Mesenchymal stem cell (in vitro differentiated cells and primary cell): ENCODE data around the gene TPM3.

Experiments used
- DNase-seq: peaks from one replicate; pipeline ENCODE4 v3.0.0-alpha.2; 2013
- H2AFZ ChIP-seq: one replicate; pipeline ENCODE4 v1.6.1; 2013; ENCODE audit warnings: low read depth, mild to moderate bottlenecking, control low read depth, inconsistent platforms, low read length, moderate library complexity
- H2AK5ac ChIP-seq: 2 replicates; pipeline ENCODE4 v1.6.1; 2013; ENCODE audit warnings: low read length, moderate library complexity, mild to moderate bottlenecking, inconsistent platforms; ENCODE audit not compliant: severe bottlenecking
- H2BK120ac ChIP-seq: one replicate; pipeline ENCODE4 v1.6.1; 2013; ENCODE audit warnings: low read depth, mild to moderate bottlenecking, inconsistent platforms, low read length, moderate library complexity
- H2BK12ac ChIP-seq, 2 experiments: one replicate each; pipeline ENCODE4 v1.6.1; 2013; ENCODE audit warnings: inconsistent platforms in 2 of 2, low read length in 2 of 2, mild to moderate bottlenecking in 2 of 2, moderate library complexity in 2 of 2, control low read depth in 1 of 2
- H2BK15ac ChIP-seq: one replicate; pipeline ENCODE4 v1.6.1; 2013; ENCODE audit warnings: mild to moderate bottlenecking, low read depth, inconsistent platforms; ENCODE audit not compliant: poor library complexity, severe bottlenecking
- H2BK5ac ChIP-seq: 2 replicates; pipeline ENCODE4 v1.6.1; 2013; ENCODE audit warnings: low read depth, mild to moderate bottlenecking, low read length, control low read depth, inconsistent platforms; ENCODE audit not compliant: poor library complexity, severe bottlenecking
- H3K14ac ChIP-seq, 2 experiments: one replicate each; pipeline ENCODE4 v1.6.1; 2013; ENCODE audit warnings: inconsistent platforms in 2 of 2, low read length in 2 of 2, control low read depth in 1 of 2, mild to moderate bottlenecking in 1 of 2, moderate library complexity in 1 of 2
- H3K18ac ChIP-seq, 2 experiments: one replicate each; pipeline ENCODE4 v1.6.1; 2013; ENCODE audit warnings: inconsistent platforms in 2 of 2, low read length in 2 of 2, control low read depth in 1 of 2, low read depth in 1 of 2, mild to moderate bottlenecking in 1 of 2
- H3K23ac ChIP-seq, 2 experiments: one replicate each; pipeline ENCODE4 v1.6.1; 2013; ENCODE audit warnings: inconsistent platforms in 2 of 2, low read length in 2 of 2, mild to moderate bottlenecking in 2 of 2, moderate library complexity in 2 of 2, control low read depth in 1 of 2
- H3K27ac ChIP-seq: 2 replicates; pipeline ENCODE4 v1.5.1; 2013; ENCODE audit warnings: mild to moderate bottlenecking, moderate library complexity, low read length, control low read depth, inconsistent platforms; ENCODE audit not compliant: poor library complexity, severe bottlenecking
- H3K27me3 ChIP-seq, 2 experiments: 2 replicates each; pipeline versions ENCODE4 v1.6.1 to v1.7.0; 2013; ENCODE audit warnings: low read length in 2 of 2, mild to moderate bottlenecking in 2 of 2, moderate library complexity in 2 of 2, control low read depth in 1 of 2, inconsistent platforms in 1 of 2; ENCODE audit not compliant: control insufficient read depth in 1 of 2, insufficient read depth in 1 of 2
- H3K36me3 ChIP-seq, 2 experiments: 2 replicates each; pipeline versions ENCODE4 v1.6.1 to v1.7.0; 2013; ENCODE audit warnings: low read length in 2 of 2, control low read depth in 1 of 2, inconsistent platforms in 1 of 2, low read depth in 1 of 2, mild to moderate bottlenecking in 1 of 2; ENCODE audit not compliant: insufficient read depth in 2 of 2, control insufficient read depth in 1 of 2
- H3K4ac ChIP-seq, 2 experiments: one replicate each; pipeline ENCODE4 v1.6.1; 2013; ENCODE audit warnings: inconsistent platforms in 2 of 2, low read length in 2 of 2, mild to moderate bottlenecking in 2 of 2, moderate library complexity in 2 of 2, control low read depth in 1 of 2, low read depth in 1 of 2
- H3K4me1 ChIP-seq: 2 replicates; pipeline ENCODE4 v1.6.1; 2013; ENCODE audit warnings: low read depth, low read length, control low read depth; ENCODE audit not compliant: control insufficient read depth, insufficient read depth
- H3K4me2 ChIP-seq: 2 replicates; pipeline ENCODE4 v1.6.1; 2013; ENCODE audit warnings: low read length, mild to moderate bottlenecking, inconsistent platforms; ENCODE audit not compliant: poor library complexity, severe bottlenecking
- H3K4me3 ChIP-seq, 2 experiments: 2 replicates each; pipeline versions ENCODE4 v1.5.1 to v1.7.0; 2013; ENCODE audit warnings: low read length in 2 of 2, mild to moderate bottlenecking in 2 of 2, control low read depth in 1 of 2, low read depth in 1 of 2; ENCODE audit not compliant: insufficient read depth in 1 of 2
- H3K79me1 ChIP-seq: replicated peaks from 2 replicates; pipeline ENCODE4 v1.6.1; 2013; ENCODE audit warnings: mild to moderate bottlenecking, control low read depth, low read length, inconsistent platforms; ENCODE audit not compliant: poor library complexity, severe bottlenecking
- H3K9ac ChIP-seq: 2 replicates; pipeline ENCODE4 v1.7.0; 2013; ENCODE audit warnings: mild to moderate bottlenecking, low read length, moderate library complexity
- H3K9me3 ChIP-seq: 2 replicates; pipeline ENCODE4 v1.7.0; 2013; ENCODE audit warnings: mild to moderate bottlenecking, low read length; ENCODE audit not compliant: control insufficient read depth
- H4K8ac ChIP-seq: one replicate; pipeline ENCODE4 v1.6.1; 2013; ENCODE audit warnings: inconsistent platforms, mild to moderate bottlenecking, low read length, moderate library complexity
- H4K91ac ChIP-seq: one replicate; pipeline ENCODE4 v1.6.1; 2013; ENCODE audit warnings: mild to moderate bottlenecking, low read length, inconsistent platforms
- WGBS: methylation state at CpG from one replicate; pipeline ENCODE4 v1.1.7; 2013; ENCODE audit warnings: mixed read lengths; 5-methylcytosine and 5-hydroxymethylcytosine counted together

Gene TPM3

GRCh38 chr1:154221278-154222001, 29.5 kb upstream of the TPM3 start:
- Histone ChIP-seq H3K79me1 (peaks cover 2% of the 10 kb centered on the region), H2BK5ac (peak overlapping the region; percentile 36), H2AFZ (no peak overlapping the region), H3K9me3 (no peaks in the 10 kb centered on the region), H3K27me3 (no peaks in the 10 kb centered on the region), H3K23ac (no peak overlapping the region), H3K14ac (peak overlapping the region in 1 of 2 experiments; percentile 83), H3K18ac (peak overlapping the region; percentile 70 to 92), H3K4me2 (peak overlapping the region; percentile 71), H3K4ac (peak overlapping the region; percentile 70 to 90), H4K91ac (peak overlapping the region; percentile 91), H2BK120ac (peak overlapping the region; percentile 65), H2AK5ac (peak overlapping the region; percentile 68), H2BK12ac (peak overlapping the region in 1 of 2 experiments; percentile 39), H3K36me3 (peaks cover 13 to 47% of the 10 kb centered on the region in 2 experiments), H3K27ac (peak overlapping the region; percentile 42), H3K9ac (peak overlapping the region; percentile 100), H2BK15ac (no peak overlapping the region), H3K4me1 (peaks cover 4% of the 10 kb centered on the region), H4K8ac (peak overlapping the region; percentile 86), H3K4me3 (peak overlapping the region; percentile 73 to 97)
- 3% methylated on average over 5 of the region's 28 CpGs for WGBS
- DNase-seq = peak; percentile 95

- H3K4me2 ChIP-seq = no peak overlapping the region
- H2BK120ac ChIP-seq = peak overlapping the region; percentile 65
- H3K79me1 ChIP-seq = peaks cover 2% of the 10 kb centered on the region
- 0% methylated on average over 8 of the region's 33 CpGs for WGBS
- peak overlapping the region; percentile 100 for H3K9ac ChIP-seq
- no peak overlapping the region for H3K23ac ChIP-seq
- H3K36me3 ChIP-seq = peaks cover 13 to 42% of the 10 kb centered on the region in 2 experiments
- H2BK15ac ChIP-seq = no peak overlapping the region
- H3K4me1 ChIP-seq = peaks cover 4% of the 10 kb centered on the region
- no peak overlapping the region for H3K14ac ChIP-seq
- no peak overlapping the region for H2BK12ac ChIP-seq
- peak overlapping the region; percentile 36 for H2BK5ac ChIP-seq
- peak overlapping the region; percentile 42 for H3K27ac ChIP-seq
- H4K8ac ChIP-seq = peak overlapping the region; percentile 86
- peak overlapping the region; percentile 91 for H4K91ac ChIP-seq
- H2AFZ ChIP-seq = no peak overlapping the region
- no peaks in the 10 kb centered on the region for H3K9me3 ChIP-seq
- peak overlapping the region; percentile 70 to 90 for H3K4ac ChIP-seq
- DNase-seq = no peak
- H3K4me3 ChIP-seq = peak overlapping the region; percentile 73 to 97
- peak overlapping the region; percentile 68 for H2AK5ac ChIP-seq
- peak overlapping the region; percentile 70 to 92 for H3K18ac ChIP-seq
- no peaks in the 10 kb centered on the region for H3K27me3 ChIP-seq
Observed at GRCh38 chr1:154220970-154221277, 29.0 kb upstream of the TPM3 start.

DNA sequence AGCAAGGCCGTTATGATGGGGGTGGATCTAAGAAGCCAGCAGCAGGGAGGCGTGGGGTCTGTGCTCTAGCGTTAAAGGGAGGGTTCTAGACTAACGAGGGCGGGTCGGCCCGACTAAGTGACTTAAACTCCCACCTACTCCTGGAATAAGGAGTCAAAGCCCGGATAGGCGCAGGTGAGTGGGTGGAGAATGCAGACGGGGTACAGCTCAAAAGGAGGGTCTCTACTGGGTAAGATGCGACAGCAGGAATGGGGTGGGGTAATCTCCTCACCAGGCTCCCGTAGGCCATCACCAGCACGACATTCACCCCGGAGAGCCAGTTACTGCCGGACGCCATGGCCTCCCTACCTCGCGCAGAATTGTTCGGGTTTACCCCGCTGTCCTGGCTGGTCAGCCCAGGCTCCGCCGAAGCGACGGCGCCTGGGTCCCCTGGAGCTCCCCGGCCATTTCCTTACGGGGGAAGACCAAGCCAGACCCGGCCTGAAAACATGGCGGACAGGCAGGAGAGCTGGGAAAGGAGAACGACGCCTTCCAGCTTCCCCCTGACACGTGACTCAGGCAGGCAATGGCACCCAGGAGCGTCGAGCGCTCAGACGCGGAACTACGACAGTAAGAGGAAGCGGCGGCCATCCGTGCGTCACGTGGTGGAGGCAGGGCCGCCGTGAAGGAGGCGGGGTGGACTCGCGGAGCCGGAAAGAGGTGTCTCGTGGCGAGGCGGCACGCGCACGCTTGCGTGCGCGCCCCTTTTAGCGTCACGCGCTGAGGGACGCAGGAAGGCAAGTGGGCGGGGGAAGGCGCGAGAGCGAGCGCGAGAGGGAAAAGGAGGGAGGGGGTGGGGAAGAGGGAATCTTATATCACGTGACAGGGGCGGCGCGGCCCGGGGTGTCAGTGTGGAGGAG, 28.4 kb upstream of the TPM3 start, which contains the start of gene UBAP2L:
Gene UBAP2L, plus strand, starts transcription at position 885 of the 899 bp plus-strand sequence. CDS start 4,169 bp downstream, outside the sequence.
- peak; percentile 99 for DNase-seq
- peak within 1 kb of the TSS; percentile 91 for H2BK120ac ChIP-seq
- peak within 1 kb of the TSS; percentile 92 for H2BK15ac ChIP-seq
- peak within 1 kb of the TSS; percentile 56 to 94 for H3K23ac ChIP-seq
- H3K4ac ChIP-seq = peak within 1 kb of the TSS; percentile 94 to 100
- WGBS = under 1% methylated on average over 60 of the region's 73 CpGs
- H3K4me1 ChIP-seq = peaks cover 4% of the 10 kb centered on the region
- peak within 1 kb of the TSS; percentile 75 for H2AFZ ChIP-seq
- H2AK5ac ChIP-seq = peak within 1 kb of the TSS; percentile 94
- H3K79me1 ChIP-seq = peaks cover 2% of the 10 kb centered on the region
- H4K8ac ChIP-seq = peak within 1 kb of the TSS; percentile 97
- H3K27ac ChIP-seq = peak within 1 kb of the TSS; percentile 100
- peak within 1 kb of the TSS; percentile 98 to 100 for H3K18ac ChIP-seq
- H3K9me3 ChIP-seq = no peaks in the 10 kb centered on the region
- peak within 1 kb of the TSS; percentile 100 for H3K9ac ChIP-seq
- peak within 1 kb of the TSS; percentile 99 for H4K91ac ChIP-seq
- H3K4me2 ChIP-seq = peak within 1 kb of the TSS; percentile 74
- peak within 1 kb of the TSS in 1 of 2 experiments; percentile 91 for H3K14ac ChIP-seq
- peak within 1 kb of the TSS in 1 of 2 experiments; percentile 63 for H2BK12ac ChIP-seq
- peak within 1 kb of the TSS; percentile 91 to 99 for H3K4me3 ChIP-seq
- H3K36me3 ChIP-seq = peaks cover 10 to 36% of the 10 kb centered on the region in 2 experiments
- H3K27me3 ChIP-seq = no peaks in the 10 kb centered on the region
- peak within 1 kb of the TSS; percentile 99 for H2BK5ac ChIP-seq
